H54 (cell line): ENCODE measurements around the gene NCOA1.
A peak's percentile ranks its signal among the peaks of the same experiment; 100 is the strongest.

Experiments
- DNase-seq: peaks from one replicate; pipeline ENCODE4 v3.0.0; 2011; ENCODE audit warnings: low spot score, mixed read lengths; ENCODE audit not compliant: insufficient read length
- FAIRE-seq: peaks from 3 replicates; lab custom pipeline; 2011; peaks lifted over from hg19 to GRCh38; lab: Jason Lieb, UNC
- POLR2A ChIP-seq: IDR thresholded peaks from 2 replicates; pipeline ENCODE4 v1.6.1; 2011; ENCODE audit warnings: low read depth, mild to moderate bottlenecking, low read length

Gene NCOA1

GRCh38 chr2:24490690-24491541 is at the start of gene NCOA1:
Gene NCOA1, plus strand, starts transcription at chr2:24491254. Its CDS starts 167,424 bp downstream, at chr2:24658678.
- FAIRE-seq (peak; percentile 48), DNase-seq (peak; percentile 89)
- peak; percentile 79 for TF ChIP-seq POLR2A

- DNase-seq (no peak), FAIRE-seq (no peak)
- no peak for TF ChIP-seq POLR2A
These were observed 42.3 kb upstream of the NCOA1 start for GRCh38 chr2:24448797-24449196.

- FAIRE-seq = no peak
- TF ChIP-seq POLR2A = no peak
- DNase-seq = no peak
These were observed 41.7 kb upstream of the NCOA1 start for GRCh38 chr2:24449344-24449743.

GRCh38 chr2:24451805-24452501 is 39.1 kb upstream of the NCOA1 start:
- TF ChIP-seq POLR2A = no peak
- FAIRE-seq = no peak
- DNase-seq = no peak

- FAIRE-seq (no peak), DNase-seq (no peak)
- TF ChIP-seq POLR2A = no peak
These were observed 38.6 kb upstream of the NCOA1 start for GRCh38 chr2:24452502-24452885.

GRCh38 chr2:24453379-24454073 is 37.5 kb upstream of the NCOA1 start:
- DNase-seq (no peak), FAIRE-seq (no peak)
- TF ChIP-seq POLR2A = no peak

GRCh38 chr2:24454294-24454693 is 36.8 kb upstream of the NCOA1 start:
- no peak for DNase-seq
- no peak for FAIRE-seq

GRCh38 chr2:24456599-24457556 is 34.2 kb upstream of the NCOA1 start:
- DNase-seq (peak; percentile 75), FAIRE-seq (peak; percentile 88)
- no peak for TF ChIP-seq POLR2A

More at GRCh38 chr2:24454294-24454693, 36.8 kb upstream of the NCOA1 start:
- no peak for TF ChIP-seq POLR2A

- DNase-seq (no peak), FAIRE-seq (no peak)
- TF ChIP-seq POLR2A = no peak
These were observed 33.2 kb upstream of the NCOA1 start for GRCh38 chr2:24457696-24458386.

GRCh38 chr2:24459224-24460161 is 31.6 kb upstream of the NCOA1 start:
- no peak for FAIRE-seq
- TF ChIP-seq POLR2A = no peak
- DNase-seq = no peak

- DNase-seq (no peak), FAIRE-seq (no peak)
- no peak for TF ChIP-seq POLR2A
These were observed 29.4 kb upstream of the NCOA1 start for GRCh38 chr2:24461685-24462084.
